ENCODE measurements around the gene SYTL1. TPM values are rescaled to one million over a fixed set of nuclear protein-coding genes. Genes with fewer than 3 reads are reported as not detected.

The SYTL1 gene
- polyA plus RNA-seq, 1 of the 3 experiments (the other 2 are of a cell fraction), result 3.0 TPM

DNA sequence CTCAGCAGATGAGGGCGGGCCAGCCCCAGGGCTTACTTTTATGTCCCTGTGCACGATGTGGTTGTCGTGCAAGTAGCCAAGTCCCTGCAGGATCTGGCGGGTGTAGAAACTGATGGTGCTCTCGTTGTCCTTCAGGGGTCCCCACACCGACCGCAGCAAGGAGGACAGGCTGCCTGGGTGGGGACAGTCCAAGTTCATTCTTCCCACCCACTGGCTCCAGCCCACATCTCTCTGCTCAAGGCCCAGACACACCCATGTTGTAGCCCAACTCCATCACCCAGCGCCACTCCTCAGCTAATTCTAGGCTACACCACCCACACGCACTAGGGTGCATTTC, 18.0 kb downstream of the SYTL1 start (continued):
- TF ChIP-seq PBX3 (IDR thresholded peaks at IDR 0.05) (no peak), ZBTB33 (IDR thresholded peaks at IDR 0.05; ENCODE audit: borderline replicate concordance, low read depth) (no peak), NFIC (IDR thresholded peaks at IDR 0.05; ENCODE audit: borderline replicate concordance) (no peak), TAF1 (IDR thresholded peaks at IDR 0.05; ENCODE audit: borderline replicate concordance, low read depth, low read length) (no peak), RFX5 (IDR thresholded peaks at IDR 0.05; ENCODE audit: low read length) (no peak)
- TF ChIP-seq, protein P1, sequence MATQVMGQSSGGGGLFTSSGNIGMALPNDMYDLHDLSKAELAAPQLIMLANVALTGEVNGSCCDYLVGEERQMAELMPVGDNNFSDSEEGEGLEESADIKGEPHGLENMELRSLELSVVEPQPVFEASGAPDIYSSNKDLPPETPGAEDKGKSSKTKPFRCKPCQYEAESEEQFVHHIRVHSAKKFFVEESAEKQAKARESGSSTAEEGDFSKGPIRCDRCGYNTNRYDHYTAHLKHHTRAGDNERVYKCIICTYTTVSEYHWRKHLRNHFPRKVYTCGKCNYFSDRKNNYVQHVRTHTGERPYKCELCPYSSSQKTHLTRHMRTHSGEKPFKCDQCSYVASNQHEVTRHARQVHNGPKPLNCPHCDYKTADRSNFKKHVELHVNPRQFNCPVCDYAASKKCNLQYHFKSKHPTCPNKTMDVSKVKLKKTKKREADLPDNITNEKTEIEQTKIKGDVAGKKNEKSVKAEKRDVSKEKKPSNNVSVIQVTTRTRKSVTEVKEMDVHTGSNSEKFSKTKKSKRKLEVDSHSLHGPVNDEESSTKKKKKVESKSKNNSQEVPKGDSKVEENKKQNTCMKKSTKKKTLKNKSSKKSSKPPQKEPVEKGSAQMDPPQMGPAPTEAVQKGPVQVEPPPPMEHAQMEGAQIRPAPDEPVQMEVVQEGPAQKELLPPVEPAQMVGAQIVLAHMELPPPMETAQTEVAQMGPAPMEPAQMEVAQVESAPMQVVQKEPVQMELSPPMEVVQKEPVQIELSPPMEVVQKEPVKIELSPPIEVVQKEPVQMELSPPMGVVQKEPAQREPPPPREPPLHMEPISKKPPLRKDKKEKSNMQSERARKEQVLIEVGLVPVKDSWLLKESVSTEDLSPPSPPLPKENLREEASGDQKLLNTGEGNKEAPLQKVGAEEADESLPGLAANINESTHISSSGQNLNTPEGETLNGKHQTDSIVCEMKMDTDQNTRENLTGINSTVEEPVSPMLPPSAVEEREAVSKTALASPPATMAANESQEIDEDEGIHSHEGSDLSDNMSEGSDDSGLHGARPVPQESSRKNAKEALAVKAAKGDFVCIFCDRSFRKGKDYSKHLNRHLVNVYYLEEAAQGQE (IDR thresholded peaks at IDR 0.05; ENCODE audit: low read depth, low read length), result no peak

GRCh38 chr1:27360159-27361043, 18.6 kb downstream of the SYTL1 start:
- 95% methylated on average over 68 of the region's 71 CpGs for WGBS (ENCODE audit: low lambda C conversion rate)

More at GRCh38 chr1:27360159-27361043, 18.6 kb downstream of the SYTL1 start:
- H3K36me3 ChIP-seq (replicated peaks in 1 of 2; ENCODE audit: control insufficient read depth in 1 of 2, insufficient read depth in 2 of 2, low read length in 1 of 2), result peaks cover 4 to 32% of the 10 kb centered on the region in 2 experiments
- no peaks in the 10 kb centered on the region for H3K27me3 ChIP-seq (ENCODE audit: insufficient read depth)
- H3K79me2 ChIP-seq (ENCODE audit: insufficient read depth), result peaks cover 9% of the 10 kb centered on the region; the same call in 1 of the 2 replicates
- ChIA-PET POLR2A (no interaction called here), CTCF (interaction anchor here (0.7 to 12.3 kb wide), 6 partner anchors 11 to 618 kb away, joined by 3 to 219 read pairs (median 17); no protein-coding TSS in a partner anchor)
- H4K20me1 ChIP-seq (ENCODE audit: insufficient read depth), result no peaks in the 10 kb centered on the region
- DNase-seq, result no peak
- H3K9ac ChIP-seq, result no peak overlapping the region
- H3K4me1 ChIP-seq (ENCODE audit: control insufficient read depth in 1 of 2, insufficient read depth in 2 of 2, low read depth in 1 of 2, low read length in 1 of 2), result peaks cover 0 to 14% of the 10 kb centered on the region in 2 experiments; a peak in 1 of 4 replicates
- H3K4me2 ChIP-seq, result no peak overlapping the region
- no peak overlapping the region for H3K4me3 ChIP-seq (ENCODE audit: low read depth in 2 of 2, low read length in 1 of 2)
- TF ChIP-seq PBX3 (IDR thresholded peaks at IDR 0.05) (no peak), IRF3 (IDR thresholded peaks at IDR 0.05; ENCODE audit: low read depth, low read length) (no peak), FOSL2 (IDR thresholded peaks at IDR 0.05; ENCODE audit: borderline replicate concordance, low read depth) (no peak)
- TF ChIP-seq, protein P2, sequence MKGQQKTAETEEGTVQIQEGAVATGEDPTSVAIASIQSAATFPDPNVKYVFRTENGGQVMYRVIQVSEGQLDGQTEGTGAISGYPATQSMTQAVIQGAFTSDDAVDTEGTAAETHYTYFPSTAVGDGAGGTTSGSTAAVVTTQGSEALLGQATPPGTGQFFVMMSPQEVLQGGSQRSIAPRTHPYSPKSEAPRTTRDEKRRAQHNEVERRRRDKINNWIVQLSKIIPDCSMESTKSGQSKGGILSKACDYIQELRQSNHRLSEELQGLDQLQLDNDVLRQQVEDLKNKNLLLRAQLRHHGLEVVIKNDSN (IDR thresholded peaks at IDR 0.05; ENCODE audit: borderline replicate concordance, low read depth), result no peak
- H3K9me3 ChIP-seq, result no peaks in the 10 kb centered on the region
- no peak overlapping the region for H2AFZ ChIP-seq (ENCODE audit: low read depth)
- no peaks in the 10 kb centered on the region for H3K9me2 ChIP-seq
- no peaks in the 10 kb centered on the region for H3F3A ChIP-seq (replicated peaks; ENCODE audit: insufficient read depth)
- no peak overlapping the region for H3K27ac ChIP-seq (ENCODE audit: low read depth in 2 of 2, low read length in 1 of 2)
